MM.1S (cell line): ENCODE measurements around the gene ELP2.

Experiments used
- CTCF ChIP-seq: fragments of 300-600 bp; sonication (generic); IDR thresholded peaks from 2 replicates; pipeline ENCODE4 v1.5.1; 2016; ENCODE audit warnings: antibody characterized with exemption, low read length, mixed read lengths
- EZH2 ChIP-seq: fragments of 300-600 bp; sonication (generic); optimal IDR thresholded peaks from 2 replicates; pipeline ENCODE3; 2017; ENCODE audit warnings: low read depth, mild to moderate bottlenecking, antibody characterized with exemption, low read length, mixed read lengths
- EZH2phosphoT487 ChIP-seq: fragments of 300-600 bp; sonication (generic); IDR thresholded peaks from 2 replicates; pipeline ENCODE4 v1.6.1; 2018; ENCODE audit warnings: antibody characterized with exemption, low read length

GRCh38 chr18:36108196-36108595 is 21.5 kb upstream of the ELP2 start:
- no peak for TF ChIP-seq CTCF
- TF ChIP-seq EZH2, result no peak
- no peak for TF ChIP-seq EZH2phosphoT487
